Measurements from ENCODE around the gene CYS1. TPM values are rescaled to one million over a fixed set of nuclear protein-coding genes. Genes with fewer than 3 reads are reported as not detected.
A peak's percentile ranks its signal among the peaks of the same experiment; 100 is the strongest.

CYS1 gene
- total RNA-seq, 1 donor from 2014 or later, result 20.8 TPM

- no peak for TF ChIP-seq CTCF (conservative IDR thresholded peaks at IDR 0.05; ENCODE audit: low read depth, low read length)
- DNase-seq (ENCODE audit: low read depth), result no peak
- H3K4me3 ChIP-seq (ENCODE audit: low read depth, low read length), result peak overlapping the region; percentile 88
Measured at GRCh38 chr2:10078704-10079265, 1.4 kb downstream of the CYS1 start.

GRCh38 chr2:10078001-10078400 lies 2.2 kb downstream of the CYS1 start:
- TF ChIP-seq CTCF (conservative IDR thresholded peaks at IDR 0.05; ENCODE audit: low read depth, low read length), result no peak
- peak overlapping the region; percentile 88 for H3K4me3 ChIP-seq (ENCODE audit: low read depth, low read length)

GRCh38 chr2:10076988-10077527 lies 3.2 kb downstream of the CYS1 start:
- no peak for DNase-seq (ENCODE audit: low read depth)
- no peak for TF ChIP-seq CTCF (conservative IDR thresholded peaks at IDR 0.05; ENCODE audit: low read depth, low read length)
- peak overlapping the region; percentile 88 for H3K4me3 ChIP-seq (ENCODE audit: low read depth, low read length)

More at GRCh38 chr2:10078001-10078400, 2.2 kb downstream of the CYS1 start:
- DNase-seq (ENCODE audit: low read depth), result no peak

GRCh38 chr2:10076511-10076910 lies 3.7 kb downstream of the CYS1 start:
- TF ChIP-seq CTCF (conservative IDR thresholded peaks at IDR 0.05; ENCODE audit: low read depth, low read length), result no peak
- H3K4me3 ChIP-seq (ENCODE audit: low read depth, low read length), result peak overlapping the region; percentile 88
- no peak for DNase-seq (ENCODE audit: low read depth)

- no peak for TF ChIP-seq CTCF (conservative IDR thresholded peaks at IDR 0.05; ENCODE audit: low read depth, low read length)
- H3K4me3 ChIP-seq (ENCODE audit: low read depth, low read length), result peak overlapping the region; percentile 16
- DNase-seq (ENCODE audit: low read depth), result no peak
Measured at GRCh38 chr2:10075571-10076209, 4.5 kb downstream of the CYS1 start.

- peak overlapping the region; percentile 16 for H3K4me3 ChIP-seq (ENCODE audit: low read depth, low read length)
- no peak for DNase-seq (ENCODE audit: low read depth)
- no peak for TF ChIP-seq CTCF (conservative IDR thresholded peaks at IDR 0.05; ENCODE audit: low read depth, low read length)
Measured at GRCh38 chr2:10075101-10075500, 5.1 kb downstream of the CYS1 start.
